Stimulated activated CD4-positive, alpha-beta T cell treated with anti-CD3 and anti-CD28 coated beads, Interleukin-2, amount 100 ng/mL, for 24 hours (primary cell): ENCODE data around the gene SPHK2.
"Not testable (repeated sequence)": the region's sequence is repeated elsewhere in the genome, so short reads cannot be mapped to it uniquely, and the experiment has no call there.

Source experiments
- DNase-seq, 2 donors: peaks; one replicate each; pipeline ENCODE4 v3.0.0-alpha.2; 2020

Gene SPHK2

GRCh38 chr19:48618916-48619691, at the start of gene SPHK2, which contains the start of gene RPL18:
SPHK2 (plus strand) TSS chr19:48619506; CDS start chr19:48620515, 1,009 bp downstream.
RPL18 (minus strand) TSS chr19:48619178; CDS start chr19:48619143, 35 bp downstream.
- peak; percentile 95 to 96 for DNase-seq

GRCh38 chr19:48569814-48570213, 49.5 kb upstream of the SPHK2 start:
- no peak for DNase-seq

DNA sequence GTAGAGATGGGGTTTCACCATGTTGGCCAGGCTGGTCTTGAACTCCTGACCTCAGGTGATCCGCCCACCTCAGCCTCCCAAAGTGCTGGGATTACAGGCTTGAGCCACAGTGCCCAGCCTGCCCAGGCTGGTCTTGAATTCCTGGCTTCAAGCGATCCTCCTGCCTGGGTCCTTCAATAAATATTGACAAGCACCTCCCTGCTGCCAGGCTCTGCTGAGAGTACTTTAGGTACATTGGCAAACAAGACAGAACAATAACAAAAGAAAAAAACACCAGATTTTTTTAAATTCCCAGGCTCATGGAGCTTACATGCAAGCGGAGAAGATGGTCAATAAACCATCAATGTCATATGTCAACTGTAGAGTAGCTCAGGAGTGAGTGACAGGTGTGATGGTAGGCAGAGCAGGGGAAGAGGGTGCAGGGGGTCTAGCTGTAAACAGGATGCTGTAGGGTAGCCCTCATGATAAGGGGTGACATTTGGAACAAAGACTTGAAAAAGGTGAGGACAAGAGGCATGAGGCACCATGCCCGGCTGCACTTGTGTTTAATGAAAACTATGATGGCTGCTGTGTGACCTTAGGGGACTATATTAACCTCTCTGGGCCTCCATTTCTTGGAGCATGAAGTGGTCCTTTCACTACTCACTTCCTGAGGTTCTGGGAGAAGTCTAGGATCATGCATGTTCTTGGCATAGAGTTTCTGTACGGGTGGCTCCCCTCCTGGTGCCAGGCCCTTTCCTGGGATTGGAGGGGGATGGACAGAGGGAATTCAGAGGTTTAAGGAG, 47.7 kb upstream of the SPHK2 start:
- no peak for DNase-seq

DNA sequence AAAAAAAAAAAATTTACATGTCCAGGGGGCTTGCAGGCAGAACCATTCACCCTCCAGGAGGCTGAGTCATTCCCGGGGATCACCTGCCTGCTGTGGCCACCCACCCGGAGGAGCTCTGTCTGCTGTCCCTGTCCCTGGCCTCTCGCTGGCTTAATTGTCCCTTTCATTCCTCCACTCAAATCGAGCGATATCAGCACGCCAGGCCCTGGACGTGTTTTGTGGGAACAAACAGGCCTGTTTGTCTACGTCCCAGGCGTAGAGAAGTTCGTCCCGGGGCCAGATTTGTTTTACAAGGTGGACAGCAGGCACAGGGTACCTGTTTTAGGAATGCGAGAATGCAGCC, 46.2 kb upstream of the SPHK2 start:
- DNase-seq: no peak

- no peak for DNase-seq
These were observed 43.2 kb upstream of the SPHK2 start for GRCh38 chr19:48575931-48576622.

GRCh38 chr19:48577908-48578307, 41.4 kb upstream of the SPHK2 start:
- not testable (repeated sequence) for DNase-seq

GRCh38 chr19:48578891-48579290, 40.4 kb upstream of the SPHK2 start:
- DNase-seq: no peak

DNA sequence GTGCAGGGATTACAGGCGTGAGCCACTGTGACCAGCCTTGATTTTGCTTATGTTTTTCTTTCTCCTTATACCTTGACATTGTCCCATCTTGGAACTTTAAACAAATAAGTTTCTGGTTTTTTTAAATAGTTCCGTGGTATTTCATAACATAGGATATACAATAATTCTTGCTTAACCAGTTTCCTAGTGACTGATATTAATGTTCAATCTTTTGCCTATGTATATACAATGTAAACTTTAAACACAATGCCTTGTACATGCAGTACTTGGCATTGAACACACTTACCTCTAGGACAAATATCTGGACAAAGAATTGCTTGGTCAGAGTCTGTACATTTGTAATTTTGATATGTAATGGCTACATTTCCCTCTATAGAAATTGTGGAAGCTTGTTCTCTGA, 37.1 kb upstream of the SPHK2 start:
- no peak for DNase-seq

GRCh38 chr19:48587387-48587786, 31.9 kb upstream of the SPHK2 start:
- no peak for DNase-seq

DNA sequence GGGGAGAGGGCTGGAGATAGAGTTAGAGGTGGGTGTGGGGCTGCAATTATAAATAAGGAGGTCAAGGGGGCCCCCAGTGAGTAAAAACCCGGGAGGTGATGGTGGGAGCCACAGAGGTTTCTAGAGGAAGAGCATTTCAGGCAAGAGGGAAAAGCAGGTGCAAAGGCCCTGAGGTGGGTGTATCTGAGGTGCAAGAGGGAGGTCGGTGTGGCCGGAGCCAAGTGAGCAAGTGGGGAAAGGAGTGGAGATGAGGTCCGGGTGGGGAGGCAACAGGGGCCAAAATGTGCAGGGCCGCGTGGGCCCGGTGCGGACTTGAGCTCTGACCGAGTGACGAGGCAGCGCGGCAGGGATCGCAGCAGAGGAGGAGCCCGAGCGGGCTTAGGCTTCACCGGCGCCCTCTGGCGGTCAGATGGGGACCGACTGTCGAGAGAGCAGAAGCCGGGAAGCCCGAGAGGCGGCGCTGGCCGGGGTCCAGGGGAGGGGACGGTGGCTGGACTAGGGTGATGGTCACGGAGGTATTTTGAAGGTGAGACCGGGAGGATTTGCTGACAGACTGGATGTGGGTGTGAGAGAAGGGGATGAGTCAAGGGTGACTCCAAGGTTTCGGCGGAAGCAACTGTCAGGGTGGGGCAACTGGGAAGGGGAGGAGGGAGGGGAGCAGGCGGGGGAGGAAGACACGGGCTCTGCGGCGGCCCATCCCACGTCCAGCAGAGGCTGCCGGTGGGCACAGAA, 30.5 kb upstream of the SPHK2 start:
- DNase-seq: peak; percentile 89 to 92

DNA sequence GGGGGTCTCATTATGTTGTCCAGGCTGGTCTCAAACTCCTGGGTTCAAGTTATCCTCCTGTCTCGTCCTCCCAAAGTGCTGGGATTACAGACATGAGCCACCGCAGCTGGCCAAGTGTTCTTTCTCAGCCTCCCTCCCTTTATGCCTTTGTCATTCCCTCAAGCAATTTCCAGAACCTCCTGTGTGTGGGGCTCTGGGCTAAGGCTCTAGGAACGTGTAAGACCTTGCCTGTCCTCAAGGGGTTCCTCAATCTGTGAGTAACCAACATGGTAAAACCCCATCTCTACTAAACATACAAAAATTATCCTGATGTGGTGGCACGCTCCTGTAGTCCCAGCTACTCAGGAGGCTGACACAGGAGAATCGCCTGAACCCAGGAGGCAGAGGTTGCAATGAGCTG, 28.3 kb upstream of the SPHK2 start:
- DNase-seq: no peak

- no peak for DNase-seq
These were observed 24.1 kb upstream of the SPHK2 start for GRCh38 chr19:48595171-48595570.

DNA sequence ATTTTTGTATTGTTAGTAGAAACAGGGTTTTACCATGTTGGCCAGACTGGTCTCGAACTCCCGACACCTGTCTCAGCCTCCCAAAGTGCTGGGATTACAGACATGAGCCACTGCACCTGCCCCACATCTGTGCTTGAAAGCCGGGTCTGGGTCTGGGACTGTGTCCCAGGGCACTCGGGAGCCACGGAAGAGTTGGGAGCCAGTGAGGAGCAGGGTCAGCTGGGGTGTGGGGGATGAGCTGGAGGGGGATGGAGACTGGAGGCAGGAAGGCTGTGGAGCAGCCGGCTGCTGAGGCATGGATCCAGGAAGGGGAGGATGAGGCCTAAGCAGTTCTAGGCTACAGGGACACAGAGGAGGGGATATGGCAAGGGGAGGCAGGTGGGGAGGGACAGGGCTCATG, 23.5 kb upstream of the SPHK2 start:
- no peak for DNase-seq

DNA sequence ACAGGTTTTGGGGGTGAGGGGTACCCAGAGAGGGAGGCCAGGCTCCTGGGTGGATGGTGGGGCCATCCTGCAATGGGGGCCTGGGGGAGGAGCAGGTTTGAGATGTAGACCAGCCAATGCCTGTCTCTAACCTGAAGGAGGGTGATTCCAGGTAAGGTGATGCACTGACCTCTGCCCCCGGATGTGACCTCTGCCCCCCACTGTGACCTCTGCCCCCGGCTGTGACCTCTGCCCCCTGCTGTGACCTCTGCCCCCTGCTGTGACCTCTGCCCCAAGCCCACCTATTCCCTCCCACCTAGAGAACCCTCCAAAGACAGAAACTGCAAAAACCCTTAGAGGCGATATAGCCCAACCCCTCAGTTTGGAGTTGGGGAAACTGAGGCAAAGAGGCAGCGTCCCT, 23.1 kb upstream of the SPHK2 start:
- no peak for DNase-seq

DNA sequence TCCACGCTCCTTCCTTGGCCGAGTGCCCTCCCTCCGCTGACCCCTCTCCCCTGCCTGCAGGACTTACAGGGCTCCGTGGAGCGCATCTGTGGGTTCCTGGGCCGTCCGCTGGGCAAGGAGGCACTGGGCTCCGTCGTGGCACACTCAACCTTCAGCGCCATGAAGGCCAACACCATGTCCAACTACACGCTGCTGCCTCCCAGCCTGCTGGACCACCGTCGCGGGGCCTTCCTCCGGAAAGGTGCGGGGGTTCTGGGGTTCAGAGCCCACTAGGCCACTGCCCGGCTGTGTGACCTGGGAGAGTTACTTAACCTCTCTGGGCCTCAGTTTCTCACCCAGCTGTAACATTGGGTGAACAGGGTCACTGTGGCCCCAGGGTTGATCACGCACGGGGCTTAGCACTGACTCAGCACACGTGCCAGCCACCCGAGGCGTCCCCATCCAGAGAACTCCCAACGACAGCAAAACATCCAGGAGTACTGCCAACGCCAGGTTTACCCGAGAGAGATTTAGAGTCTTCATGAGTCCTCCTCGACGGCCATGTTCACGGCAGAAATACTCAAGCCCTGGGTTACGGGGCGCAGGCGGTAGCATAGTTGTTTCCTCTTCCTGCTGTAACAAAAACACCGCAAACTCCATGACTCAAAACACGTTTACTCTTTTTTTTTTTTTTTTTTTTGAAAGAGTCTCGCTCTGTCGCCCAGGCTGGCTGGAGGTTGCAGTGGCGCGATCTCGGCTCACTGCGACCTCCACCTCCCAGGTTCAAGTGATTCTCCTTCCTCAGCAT, 22.4 kb upstream of the SPHK2 start:
- peak in 1 of 2 donors; percentile 48 for DNase-seq

DNA sequence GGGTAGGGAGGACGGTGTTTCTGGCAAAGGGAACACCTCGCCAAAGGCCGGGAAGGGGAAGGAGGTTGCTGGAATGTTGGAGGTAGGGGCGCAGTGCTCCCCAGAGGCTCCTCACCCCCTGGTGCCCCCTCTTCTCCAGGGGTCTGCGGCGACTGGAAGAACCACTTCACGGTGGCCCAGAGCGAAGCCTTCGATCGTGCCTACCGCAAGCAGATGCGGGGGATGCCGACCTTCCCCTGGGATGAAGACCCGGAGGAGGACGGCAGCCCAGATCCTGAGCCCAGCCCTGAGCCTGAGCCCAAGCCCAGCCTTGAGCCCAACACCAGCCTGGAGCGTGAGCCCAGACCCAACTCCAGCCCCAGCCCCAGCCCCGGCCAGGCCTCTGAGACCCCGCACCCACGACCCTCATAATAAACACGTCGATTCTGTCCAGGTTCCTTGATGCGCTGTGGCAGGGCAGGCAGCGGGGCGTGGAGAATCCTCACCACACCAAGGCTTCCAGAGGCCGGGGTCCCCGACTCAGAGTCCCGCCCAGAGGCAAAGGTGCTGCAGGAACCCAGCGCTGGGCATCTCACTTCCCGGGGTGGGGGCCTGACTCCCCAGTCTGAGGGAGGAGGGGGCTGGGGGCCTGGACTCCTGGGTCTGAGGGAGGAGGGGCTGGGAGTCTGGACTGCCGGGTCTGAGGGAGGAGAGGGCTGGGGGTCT, 20.2 kb upstream of the SPHK2 start:
- DNase-seq: no peak

DNA sequence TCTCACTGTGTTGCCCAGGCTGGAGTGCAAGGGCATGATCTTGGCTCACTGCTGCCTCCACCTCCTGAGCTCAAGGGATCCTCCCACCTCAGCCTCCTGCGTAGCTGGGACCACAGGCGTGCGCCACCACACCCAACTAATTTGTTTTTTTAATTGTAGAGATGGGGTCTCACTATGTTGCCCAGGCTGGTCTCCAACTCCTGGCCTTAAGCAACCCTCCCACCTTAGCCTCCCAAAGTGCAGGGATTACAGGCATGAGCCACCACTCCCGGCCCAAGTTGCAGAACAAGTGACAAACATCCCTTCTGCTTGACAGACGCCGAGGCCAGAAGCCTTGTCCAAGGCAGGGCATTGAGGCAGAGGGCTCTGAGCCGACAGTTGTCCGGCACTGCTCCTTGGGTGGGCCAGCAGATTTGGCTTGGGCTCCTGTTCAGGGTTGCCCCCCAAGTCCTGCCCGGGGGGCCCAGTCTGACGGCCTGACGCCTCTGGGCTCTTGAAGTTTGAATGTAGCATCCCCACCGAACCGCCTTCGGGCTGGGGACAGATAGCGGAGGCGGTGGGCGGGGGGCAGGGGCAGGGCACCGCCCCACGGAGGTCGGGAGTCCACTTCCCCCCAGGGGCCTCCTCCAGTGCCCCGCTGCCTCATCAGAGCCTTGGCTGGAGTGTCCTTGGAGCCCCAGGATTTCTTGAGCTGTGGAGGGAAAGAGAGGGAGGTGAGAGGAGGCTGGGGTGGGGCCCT, 18.5 kb upstream of the SPHK2 start:
- DNase-seq: no peak

GRCh38 chr19:48603001-48603400, 16.3 kb upstream of the SPHK2 start:
- DNase-seq: no peak

GRCh38 chr19:48603449-48603848, 15.9 kb upstream of the SPHK2 start:
- DNase-seq: no peak

- no peak for DNase-seq
These were observed 15.5 kb upstream of the SPHK2 start for GRCh38 chr19:48603850-48604249.
